GM18861 (cell line): ENCODE results near the gene ORC2.
"Not testable (repeated sequence)": the region's sequence is repeated elsewhere in the genome, so short reads cannot be mapped to it uniquely, and the experiment has no call there.

Experiments
- ATAC-seq: cut with Tn5 transposase; IDR thresholded peaks from one replicate; pipeline ENCODE4 v1.9.1; 2021; ENCODE audit not compliant: unreplicated experiment

The ORC2 gene

GRCh38 chr2:200939832-200940231, 23.6 kb downstream of the ORC2 start:
- ATAC-seq, result no peak

- ATAC-seq, result no peak
Measured at GRCh38 chr2:200930947-200931626, 32.4 kb downstream of the ORC2 start.

- no peak for ATAC-seq
Measured at GRCh38 chr2:200929334-200930249, 33.9 kb downstream of the ORC2 start.

GRCh38 chr2:200922439-200922838, 41.0 kb downstream of the ORC2 start:
- no peak for ATAC-seq

- ATAC-seq, result no peak
Measured at GRCh38 chr2:200913654-200914053, 49.8 kb downstream of the ORC2 start.

GRCh38 chr2:200909958-200910357, 53.5 kb downstream of the ORC2 start:
- ATAC-seq, result no peak

- no peak for ATAC-seq
Measured at GRCh38 chr2:200905618-200906296, 57.7 kb downstream of the ORC2 start.

GRCh38 chr2:200901459-200902072, 61.9 kb downstream of the ORC2 start:
- ATAC-seq, result peak; percentile 94

- ATAC-seq, result no peak
Measured at GRCh38 chr2:200899482-200899881, 64.0 kb downstream of the ORC2 start.

GRCh38 chr2:200888704-200889625, 74.5 kb downstream of the ORC2 start, which contains the start of the genes NIF3L1 and PPIL3:
Gene NIF3L1 (plus strand): TSS chr2:200889371. CDS start chr2:200891944, 2,573 bp downstream.
Gene PPIL3 (minus strand): TSS chr2:200889077. CDS start chr2:200887615, 1,462 bp downstream.
- ATAC-seq, result peak; percentile 79

GRCh38 chr2:200881715-200882249, 81.7 kb downstream of the ORC2 start:
- not testable (repeated sequence) for ATAC-seq

GRCh38 chr2:200878289-200878880, 85.1 kb downstream of the ORC2 start:
- no peak for ATAC-seq

GRCh38 chr2:200877443-200877842, 86.0 kb downstream of the ORC2 start:
- no peak for ATAC-seq

GRCh38 chr2:200873560-200873959, 89.9 kb downstream of the ORC2 start:
- ATAC-seq, result no peak

- ATAC-seq, result no peak
Measured at GRCh38 chr2:200871151-200871550, 92.3 kb downstream of the ORC2 start.

GRCh38 chr2:200869014-200869413, 94.4 kb downstream of the ORC2 start:
- ATAC-seq, result no peak

- peak; percentile 78 for ATAC-seq
Measured at GRCh38 chr2:200864176-200865034, 99.1 kb downstream of the ORC2 start, which contains the start of gene CLK1. Gene CLK1 (minus strand): TSS chr2:200864658. CDS start chr2:200861862, 2,796 bp downstream.

- no peak for ATAC-seq
Measured at GRCh38 chr2:200863782-200864175, 99.7 kb downstream of the ORC2 start.
